GM23338 (cell line): ENCODE data around the gene RNF223. TPM values are rescaled to one million over a fixed set of nuclear protein-coding genes. Genes with fewer than 3 reads are reported as not detected.
A peak's percentile ranks its signal among the peaks of the same experiment; 100 is the strongest.

Source experiments
- ATAC-seq: fragments of 200-7000 bp; cut with Tn5 transposase; 3 replicates; pipeline ENCODE4 v1.9.1; 2020
- DNase-seq: peaks from one replicate; pipeline ENCODE4 v3.0.0-alpha.2; 2015; ENCODE audit warnings: low spot score
- H2AFZ ChIP-seq: fragments of 200-600 bp; sonication (generic); 2 replicates; pipeline ENCODE4 v1.8.0; 2016; ENCODE audit warnings: antibody characterized with exemption, mild to moderate bottlenecking, moderate library complexity
- H3F3A ChIP-seq: fragments of 200-600 bp; sonication (generic); replicated peaks from 2 replicates; pipeline ENCODE4 v1.8.0; 2017; ENCODE audit warnings: antibody characterized with exemption, mixed run types, low read depth
- H3K27ac ChIP-seq: fragments of 200-600 bp; sonication (generic); 2 replicates; pipeline ENCODE4 v1.6.1; 2016; ENCODE audit warnings: low read depth
- H3K27me3 ChIP-seq: fragments of 200-600 bp; sonication (generic); 2 replicates; pipeline ENCODE4 v1.8.0; 2016; ENCODE audit warnings: mild to moderate bottlenecking, mixed run types, moderate library complexity; ENCODE audit not compliant: insufficient read depth
- H3K36me3 ChIP-seq: fragments of 200-600 bp; sonication (generic); 2 replicates; pipeline ENCODE4 v1.8.0; 2016; ENCODE audit warnings: mild to moderate bottlenecking; ENCODE audit not compliant: insufficient read depth
- H3K4me1 ChIP-seq: fragments of 200-600 bp; sonication (generic); 2 replicates; pipeline ENCODE4 v1.8.0; 2016; ENCODE audit warnings: mild to moderate bottlenecking, moderate library complexity; ENCODE audit not compliant: insufficient read depth
- H3K4me2 ChIP-seq: fragments of 200-600 bp; sonication (generic); 2 replicates; pipeline ENCODE4 v1.7.1; 2017; ENCODE audit warnings: mixed run types
- H3K4me3 ChIP-seq: fragments of 200-600 bp; sonication (generic); 2 replicates; pipeline ENCODE4 v1.6.1; 2016; ENCODE audit warnings: mixed run types
- H3K79me2 ChIP-seq: fragments of 200-600 bp; sonication (generic); replicated peaks from 2 replicates; pipeline ENCODE4 v1.8.0; 2017; ENCODE audit warnings: mild to moderate bottlenecking; ENCODE audit not compliant: insufficient read depth
- H3K9me2 ChIP-seq: fragments of 200-600 bp; sonication (generic); 2 replicates; pipeline ENCODE4 v1.8.0; 2017; ENCODE audit not compliant: insufficient read depth
- H4K20me1 ChIP-seq: fragments of 200-600 bp; sonication (generic); replicated peaks from 2 replicates; pipeline ENCODE4 v1.8.0; 2017; ENCODE audit warnings: mild to moderate bottlenecking; ENCODE audit not compliant: insufficient read depth
- H3K27ac Mint-ChIP-seq: 2 replicates; pipeline ENCODE4 v1.8.0; 2020; ENCODE audit warnings: inconsistent platforms, mild to moderate bottlenecking, moderate library complexity, mixed read lengths
- H3K27me3 Mint-ChIP-seq: 3 replicates; pipeline ENCODE4 v1.8.0; 2022; ENCODE audit warnings: low read depth, mild to moderate bottlenecking, moderate library complexity, mixed read lengths, inconsistent platforms; ENCODE audit not compliant: insufficient read depth, poor library complexity
- H3K36me3 Mint-ChIP-seq: 3 replicates; pipeline ENCODE4 v1.8.0; 2021; ENCODE audit warnings: low read depth, mild to moderate bottlenecking, inconsistent platforms, moderate library complexity, mixed read lengths
- H3K4me1 Mint-ChIP-seq: 3 replicates; pipeline ENCODE4 v1.8.0; 2020; ENCODE audit warnings: mild to moderate bottlenecking, inconsistent platforms, mixed read lengths
- H3K4me3 Mint-ChIP-seq: 3 replicates; pipeline ENCODE4 v1.8.0; 2021; ENCODE audit warnings: moderate library complexity, mild to moderate bottlenecking, inconsistent platforms, mixed read lengths
- H3K9me3 Mint-ChIP-seq: 3 replicates; pipeline ENCODE4 v1.8.0; 2020; ENCODE audit warnings: moderate library complexity, mild to moderate bottlenecking, inconsistent platforms, mixed read lengths
- CTCF ChIP-seq, 2 experiments: fragments of 200-600 bp in 1 of 2; sonication (generic) in 1 of 2; conservative IDR thresholded peaks; 2 replicates each; pipeline versions ENCODE4 v1.5.1 to v1.6.1; 2016 to 2017; ENCODE audit warnings: antibody characterized with exemption in 2 of 2, low read depth in 2 of 2, mild to moderate bottlenecking in 2 of 2, moderate library complexity in 1 of 2
- EZH2 ChIP-seq: fragments of 200-600 bp; sonication (generic); IDR thresholded peaks from one replicate; pipeline ENCODE4 v1.8.0; 2017; ENCODE audit warnings: antibody characterized with exemption, mild to moderate bottlenecking, low read depth; ENCODE audit not compliant: unreplicated experiment
- EZH2phosphoT487 ChIP-seq: fragments of 200-600 bp; sonication (generic); IDR thresholded peaks from one replicate; pipeline ENCODE4 v1.8.1; 2018; ENCODE audit warnings: antibody characterized with exemption; ENCODE audit not compliant: unreplicated experiment
- ZNF331 ChIP-seq: fragments of 250-450 bp; sonication (Bioruptor Pico); IDR thresholded peaks from 2 replicates; pipeline ENCODE4 v1.5.0; 2020; ENCODE audit warnings: low read depth, mild to moderate bottlenecking, moderate library complexity
- ZNF462 ChIP-seq: fragments of 250-450 bp; sonication (Bioruptor Pico); IDR thresholded peaks from 2 replicates; pipeline ENCODE4 v1.5.0; 2020; ENCODE audit warnings: mild to moderate bottlenecking, moderate library complexity
- polyA plus RNA-seq: library from polyadenylated mRNA; unstranded; fragments of >200 nt; fragmentation: Nextera tagmentation; extraction: Ambion mirVana; gene quantifications from 2 replicates; pipeline ENCODE4 v1.2.1, GENCODE V29; 2016
- total RNA-seq: library from RNA; depleted of rRNA; stranded (reverse); fragments of >200 nt; shearing (Covaris generic); gene quantifications from 2 replicates; pipeline ENCODE4 v1.2.3, GENCODE V29; 2014

RNF223 gene
- total and polyA plus RNA-seq, 2 experiments from 2014 or later: not detected

DNA sequence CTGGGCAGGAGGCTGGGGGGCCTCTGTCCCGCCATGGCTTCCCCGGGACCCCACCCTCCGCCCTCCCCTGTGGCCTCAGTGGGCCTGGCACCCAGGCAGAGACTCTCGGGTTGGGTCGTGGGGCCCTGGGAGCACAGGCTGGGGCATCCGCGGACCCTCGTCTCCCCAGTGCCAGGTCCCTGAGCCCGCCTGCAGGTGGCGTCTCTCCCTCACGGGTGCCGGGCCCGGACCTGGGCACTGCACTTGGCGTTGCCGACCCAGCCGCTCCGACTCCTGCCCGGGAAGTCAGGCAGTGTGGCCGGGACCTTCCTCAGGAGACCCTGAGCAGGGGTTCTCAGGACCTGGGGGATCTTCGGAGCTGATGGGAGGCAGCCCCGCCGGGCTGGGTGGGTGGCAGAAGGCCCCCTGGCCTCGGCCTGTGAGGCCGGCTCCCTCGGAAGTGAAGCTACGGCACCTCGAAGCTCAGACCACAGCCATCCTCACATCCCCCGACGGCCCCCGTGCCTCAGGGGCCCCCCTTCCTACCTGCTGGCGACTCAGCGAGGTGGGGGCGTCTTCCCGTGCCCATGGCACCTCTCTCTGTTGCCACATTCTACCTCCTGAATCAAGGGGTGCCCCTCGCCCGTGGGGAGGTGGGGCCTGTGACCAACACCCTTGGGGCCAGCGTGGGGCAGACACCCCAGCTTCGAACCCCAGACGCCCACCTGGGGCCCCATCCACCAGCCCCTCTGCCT lies 48.1 kb upstream of the RNF223 start:
- Mint-ChIP-seq H3K4me3 (no peak overlapping the region), H3K4me1 (peaks cover 2% of the 10 kb centered on the region; the same call in 1 of the 3 replicates), H3K36me3 (no peaks in the 10 kb centered on the region), H3K9me3 (peaks cover 8% of the 10 kb centered on the region; the same call in 2 of the 3 replicates), H3K27ac (no peak overlapping the region), H3K27me3 (peaks cover 17% of the 10 kb centered on the region)
- H2AFZ ChIP-seq: peak overlapping the region; percentile 76; the same call in 1 of the 2 replicates
- no peaks in the 10 kb centered on the region for H3K9me2 ChIP-seq
- H3F3A ChIP-seq: no peaks in the 10 kb centered on the region
- H3K27ac ChIP-seq: no peak overlapping the region
- peaks cover 8% of the 10 kb centered on the region for H3K27me3 ChIP-seq
- DNase-seq: peak; percentile 95
- no peaks in the 10 kb centered on the region for H4K20me1 ChIP-seq
- H3K79me2 ChIP-seq: no peaks in the 10 kb centered on the region
- peak; percentile 96 for ATAC-seq
- no peak overlapping the region for H3K4me2 ChIP-seq
- no peaks in the 10 kb centered on the region for H3K36me3 ChIP-seq
- no peaks in the 10 kb centered on the region for H3K4me1 ChIP-seq
- H3K4me3 ChIP-seq: no peak overlapping the region
- TF ChIP-seq CTCF (conservative IDR thresholded peaks at IDR 0.05; ENCODE audit: low read depth in 2 of 2) (peak; percentile 69 to 95), EZH2phosphoT487 (no peak)

GRCh38 chr1:1121611-1122077 lies 47.5 kb upstream of the RNF223 start:
- no peak for DNase-seq
- 0 out of 2 replicates have a peak overlapping the region, but pooled peaks have one; percentile 52 for H2AFZ ChIP-seq
- Mint-ChIP-seq H3K27ac (no peak overlapping the region), H3K27me3 (peaks cover 17% of the 10 kb centered on the region), H3K36me3 (no peaks in the 10 kb centered on the region), H3K4me3 (no peak overlapping the region), H3K4me1 (peaks cover 2% of the 10 kb centered on the region; the same call in 1 of the 3 replicates), H3K9me3 (peaks cover 8% of the 10 kb centered on the region; the same call in 2 of the 3 replicates)
- no peak overlapping the region for H3K27ac ChIP-seq
- no peaks in the 10 kb centered on the region for H3F3A ChIP-seq
- peaks cover 11% of the 10 kb centered on the region for H3K27me3 ChIP-seq
- H3K4me2 ChIP-seq: no peak overlapping the region
- H3K4me1 ChIP-seq: no peaks in the 10 kb centered on the region
- no peaks in the 10 kb centered on the region for H3K36me3 ChIP-seq
- no peaks in the 10 kb centered on the region for H3K9me2 ChIP-seq
- H3K79me2 ChIP-seq: no peaks in the 10 kb centered on the region
- no peak overlapping the region for H3K4me3 ChIP-seq
- ATAC-seq: peak; percentile 24
- H4K20me1 ChIP-seq: no peaks in the 10 kb centered on the region
- TF ChIP-seq EZH2 (no peak), CTCF (conservative IDR thresholded peaks at IDR 0.05; ENCODE audit: low read depth in 2 of 2) (no peak), ZNF331 (CRISPR knock-in tag) (no peak), EZH2phosphoT487 (no peak), ZNF462 (CRISPR knock-in tag) (no peak)
